AG04449 (cell line): ENCODE measurements around the gene TPD52L1.

Experiments used
- CTCF ChIA-PET: fragments of 350-600 bp; formaldehyde crosslinking; extraction: SDS; loops from one replicate; lab custom pipeline; 2021; ENCODE audit warnings: antibody characterized with exemption; lab: Yijun Ruan, JAX
- POLR2A ChIA-PET: fragments of 400-600, 350-600 bp; formaldehyde crosslinking; extraction: SDS; loops from one replicate; lab custom pipeline; 2020; ENCODE audit warnings: antibody characterized with exemption, inconsistent platforms; lab: Yijun Ruan, JAX
- DNase-seq: peaks from one replicate; pipeline ENCODE4 v3.0.0-alpha.2; 2010; ENCODE audit warnings: low read depth, low spot score
- H3K4me3 ChIP-seq: 2 replicates; pipeline ENCODE4 v1.5.1; 2011; ENCODE audit warnings: low read depth, mild to moderate bottlenecking, control low read depth, low read length
- CTCF ChIP-seq: IDR thresholded peaks from one replicate; pipeline ENCODE4 v1.5.1; 2011; ENCODE audit warnings: mild to moderate bottlenecking, moderate library complexity, low read length, control low read depth, inconsistent platforms; ENCODE audit not compliant: insufficient read depth; ENCODE audit errors: missing control alignments

The TPD52L1 gene

DNA sequence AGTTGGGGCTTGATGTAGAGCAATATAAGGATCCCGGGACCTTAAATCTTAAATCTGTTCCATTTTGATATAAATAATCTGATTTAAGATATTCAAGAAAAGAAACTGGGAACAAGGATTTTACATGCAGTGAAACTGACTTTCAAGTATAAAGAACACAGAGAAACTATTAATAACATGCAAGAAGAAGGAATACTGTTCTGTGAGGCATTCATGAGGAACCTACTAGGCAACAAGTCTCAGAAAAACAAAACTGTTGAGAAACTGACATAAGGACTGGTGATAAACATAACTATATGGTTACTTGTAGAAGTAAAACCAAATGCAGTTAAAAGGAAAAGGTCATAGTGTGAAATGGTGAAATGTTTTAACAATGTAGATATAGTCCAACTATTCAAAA, 132.4 kb downstream of the TPD52L1 start:
- H3K4me3 ChIP-seq = no peak overlapping the region
- TF ChIP-seq CTCF = no peak
- CTCF ChIA-PET = no interaction called here
- DNase-seq = no peak
- POLR2A ChIA-PET = no interaction called here

- no peak overlapping the region for H3K4me3 ChIP-seq
- no peak for TF ChIP-seq CTCF
- ChIA-PET CTCF (no interaction called here), POLR2A (no interaction called here)
- no peak for DNase-seq
Observed at GRCh38 chr6:125287718-125288117, 134.1 kb downstream of the TPD52L1 start.

DNA sequence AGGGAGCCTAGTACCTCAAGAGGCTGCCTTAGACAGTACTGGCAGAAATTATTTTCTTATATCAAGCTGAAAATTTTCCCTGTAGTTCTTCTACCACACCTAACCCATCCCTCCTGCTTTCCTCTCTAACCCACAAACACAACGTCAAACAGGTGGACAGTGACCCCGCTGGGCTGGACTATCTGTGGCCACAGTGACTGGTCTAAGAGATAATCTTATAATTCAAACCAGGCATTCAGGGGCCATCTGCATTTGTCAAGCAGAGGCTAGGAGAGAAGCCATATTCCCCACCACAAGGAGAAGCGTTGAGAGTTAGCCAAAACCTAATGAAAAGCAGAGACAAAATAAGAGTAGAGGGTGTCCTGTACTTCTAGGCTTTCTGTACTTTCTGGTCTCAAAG, 140.0 kb downstream of the TPD52L1 start:
- DNase-seq = no peak
- no peak for TF ChIP-seq CTCF
- CTCF ChIA-PET = interaction anchor here (1.1 to 2.1 kb wide), 5 partner anchors 8 to 423 kb away, joined by 3 to 8 read pairs (median 3); partner anchors contain the start of gene HDDC2
- POLR2A ChIA-PET = no interaction called here
- no peak overlapping the region for H3K4me3 ChIP-seq

DNA sequence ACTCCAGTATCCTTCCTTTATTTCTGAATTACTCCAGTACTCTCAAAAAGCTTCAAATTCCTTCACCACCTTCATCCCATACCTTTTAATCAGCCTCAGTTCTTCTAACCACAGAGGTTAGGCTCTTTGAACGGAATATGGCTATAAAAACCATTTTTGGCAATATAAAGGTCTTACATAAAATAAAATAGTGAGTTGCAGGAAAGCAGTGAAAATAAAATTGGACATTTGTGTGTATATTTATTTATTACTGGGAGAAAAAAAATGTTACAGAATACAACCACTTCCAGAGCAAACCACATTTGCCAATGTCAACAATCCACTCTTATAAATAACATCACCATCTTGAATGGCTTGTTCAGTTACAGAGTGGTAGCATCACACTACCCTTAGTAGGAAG, 140.5 kb downstream of the TPD52L1 start:
- no peak for DNase-seq
- POLR2A ChIA-PET = no interaction called here
- no peak overlapping the region for H3K4me3 ChIP-seq
- CTCF ChIA-PET = interaction anchor here (1.2 to 1.8 kb wide), 3 partner anchors 18 to 424 kb away, joined by 3 to 8 read pairs (median 3); no protein-coding TSS in a partner anchor
- no peak for TF ChIP-seq CTCF

DNA sequence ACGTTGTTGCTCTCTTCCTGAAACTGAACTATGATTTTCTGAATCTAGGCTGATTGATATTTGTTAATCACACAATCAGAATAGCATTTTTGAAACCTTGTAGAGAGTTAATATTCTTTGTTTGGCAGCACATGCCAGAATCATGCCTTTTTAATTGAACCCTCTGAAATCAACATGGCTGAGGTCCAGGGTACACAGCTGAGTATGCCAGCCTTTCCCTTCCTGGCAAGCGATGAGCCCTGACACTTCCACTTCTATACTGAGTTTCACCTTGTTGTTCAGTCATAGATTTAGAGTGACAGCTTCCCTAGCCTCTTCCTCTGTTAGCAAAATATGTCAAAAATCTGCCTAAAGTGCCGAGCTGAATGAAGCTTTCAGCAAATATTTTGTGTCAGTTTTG, 141.4 kb downstream of the TPD52L1 start:
- POLR2A ChIA-PET = no interaction called here
- H3K4me3 ChIP-seq = no peak overlapping the region
- TF ChIP-seq CTCF = no peak
- no peak for DNase-seq
- CTCF ChIA-PET = interaction anchor here (1.2 kb wide), 1 partner anchor 17 kb away, joined by 3 read pairs; no protein-coding TSS in a partner anchor

- ChIA-PET POLR2A (no interaction called here), CTCF (interaction anchor here (1.0 to 2.7 kb wide), 2 partner anchors 15 to 474 kb away, joined by 3 to 14 read pairs; no protein-coding TSS in a partner anchor)
- no peak overlapping the region for H3K4me3 ChIP-seq
- TF ChIP-seq CTCF = no peak
- DNase-seq = no peak
Observed at GRCh38 chr6:125296471-125296870, 142.9 kb downstream of the TPD52L1 start.
